Left lung (tissue), 10 donors: ENCODE results near the gene ERBB4. TPM values are rescaled to one million over a fixed set of nuclear protein-coding genes. Genes with fewer than 3 reads are reported as not detected.
A peak's percentile ranks its signal among the peaks of the same experiment; 100 is the strongest.
"Not testable (repeated sequence)": the region's sequence is repeated elsewhere in the genome, so short reads cannot be mapped to it uniquely, and the experiment has no call there.

Experiments
- ATAC-seq: fragments of 200-7000 bp; cut with Tn5 transposase; one replicate; pipeline ENCODE4 v1.9.1; 2020; ENCODE audit warnings: moderate library complexity
- DNase-seq, 4 donors: peaks; one replicate each; pipeline ENCODE4 v3.0.0-alpha.2; 2013 to 2020
- H3K27ac ChIP-seq, 2 donors: fragments of 200-600 bp; sonication (generic) in 1 of 2; one replicate each; pipeline versions ENCODE4 v1.5.0 to v1.8.0; 2020 to 2021
- H3K27me3 ChIP-seq, 2 donors: fragments of 200-600 bp; sonication (generic) in 1 of 2; one replicate each; pipeline versions ENCODE4 v1.5.0 to v1.8.0; 2020 to 2021
- H3K36me3 ChIP-seq, 2 donors: fragments of 200-600 bp; sonication (generic) in 1 of 2; one replicate each; pipeline versions ENCODE4 v1.5.0 to v1.8.0; 2020 to 2021
- H3K4me1 ChIP-seq, 2 donors: fragments of 200-600 bp; one replicate each; pipeline ENCODE4 v1.8.0; 2021
- H3K4me3 ChIP-seq, 2 donors: fragments of 200-600 bp; sonication (generic) in 1 of 2; one replicate each; pipeline versions ENCODE4 v1.5.0 to v1.8.0; 2020 to 2021; ENCODE audit warnings: mild to moderate bottlenecking in 1 of 2
- H3K9me3 ChIP-seq, 2 donors: fragments of 200-600 bp; sonication (generic) in 1 of 2; one replicate each; pipeline versions ENCODE4 v1.5.0 to v1.8.0; 2020 to 2021
- CTCF ChIP-seq, 2 donors: fragments of 200-600 bp; sonication (generic) in 1 of 2; IDR thresholded peaks; one replicate each; pipeline versions ENCODE4 v1.5.0 to v1.8.0; 2021; ENCODE audit warnings: antibody characterized with exemption in 2 of 2
- intact Hi-C, 2 donors: fragments of 100-400 bp; cut with DNase I; formaldehyde crosslinking; loops; one replicate each; pipeline versions ENCODE4 v1.11.2 to v1.14.2; 2022
- polyA plus RNA-seq, 6 donors: library from polyadenylated mRNA; unstranded; fragments of 120-200 nt; gene quantifications; one replicate each; pipeline ENCODE4 v1.2.1, GENCODE V29; 2013; ENCODE audit not compliant: insufficient read length in 6 of 6
- total RNA-seq, 2 donors: library from RNA; stranded (reverse); fragmentation: NEBNext Ultra II Directional; extraction: Animal tissue kit (Norgen Biotek cat#: 25700); gene quantifications; one replicate each; pipeline ENCODE4 v1.2.1, GENCODE V29; 2021
- donor health status: DM: no; HTN: yes; CAD: no.
- donor health status: DM: no; HTN: no; CAD: no.

Gene ERBB4
- total and polyA plus RNA-seq, 8 donors = 0.89 to 16.0 (median 1.4) TPM

DNA sequence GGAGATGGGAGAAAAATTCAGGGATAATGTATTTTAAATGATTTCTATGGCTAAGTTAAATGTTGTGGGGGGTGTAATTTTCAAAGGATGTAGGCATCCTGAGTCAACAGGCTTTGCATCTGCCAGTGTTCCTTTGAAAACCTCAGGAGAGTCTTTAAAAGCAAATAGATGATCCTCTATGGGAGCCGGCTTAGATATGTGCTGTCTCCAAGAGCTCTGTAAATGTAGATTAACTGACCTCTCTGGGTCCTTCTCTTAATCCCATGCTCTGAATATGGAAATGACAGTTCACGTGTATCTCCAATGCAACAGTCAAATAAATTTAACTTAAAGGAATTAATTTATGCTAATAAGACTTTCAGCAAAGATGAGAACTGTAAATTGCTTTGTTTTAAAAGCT is 292.7 kb downstream of the ERBB4 start:
- H3K36me3 ChIP-seq = no peaks in the 10 kb centered on the region
- no peak overlapping the region for H3K4me3 ChIP-seq
- DNase-seq (no peak), ATAC-seq (no peak)
- intact Hi-C loops = no loop called here
- no peaks in the 10 kb centered on the region for H3K9me3 ChIP-seq
- no peaks in the 10 kb centered on the region for H3K4me1 ChIP-seq
- no peak overlapping the region for H3K27ac ChIP-seq
- no peaks in the 10 kb centered on the region for H3K27me3 ChIP-seq
- TF ChIP-seq CTCF (IDR thresholded peaks at IDR 0.05) = no peak

DNA sequence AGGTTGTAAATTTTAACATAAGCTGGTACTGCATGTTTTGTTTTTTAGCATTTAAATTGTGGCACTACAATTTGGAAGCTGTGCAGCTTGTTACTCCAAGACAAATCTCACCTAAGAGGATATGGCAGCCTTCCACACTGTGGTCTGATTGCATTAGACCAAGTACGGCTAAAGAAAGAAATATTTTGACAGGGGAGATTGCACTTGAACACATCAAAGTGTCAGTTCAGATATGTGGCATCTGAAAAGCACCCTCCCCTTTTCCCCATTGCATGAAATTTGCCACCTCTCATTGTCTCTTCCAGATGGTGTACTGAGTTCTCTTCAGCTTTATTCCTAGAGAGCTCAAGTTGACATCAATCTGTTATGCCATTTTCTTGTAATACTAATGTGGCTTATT is 295.9 kb downstream of the ERBB4 start:
- Histone ChIP-seq H3K36me3 (no peaks in the 10 kb centered on the region), H3K27ac (no peak overlapping the region), H3K4me1 (no peaks in the 10 kb centered on the region), H3K9me3 (no peaks in the 10 kb centered on the region), H3K27me3 (no peaks in the 10 kb centered on the region), H3K4me3 (no peak overlapping the region)
- ATAC-seq (no peak), DNase-seq (no peak)
- intact Hi-C loops = no loop called here
- no peak for TF ChIP-seq CTCF (IDR thresholded peaks at IDR 0.05)

DNA sequence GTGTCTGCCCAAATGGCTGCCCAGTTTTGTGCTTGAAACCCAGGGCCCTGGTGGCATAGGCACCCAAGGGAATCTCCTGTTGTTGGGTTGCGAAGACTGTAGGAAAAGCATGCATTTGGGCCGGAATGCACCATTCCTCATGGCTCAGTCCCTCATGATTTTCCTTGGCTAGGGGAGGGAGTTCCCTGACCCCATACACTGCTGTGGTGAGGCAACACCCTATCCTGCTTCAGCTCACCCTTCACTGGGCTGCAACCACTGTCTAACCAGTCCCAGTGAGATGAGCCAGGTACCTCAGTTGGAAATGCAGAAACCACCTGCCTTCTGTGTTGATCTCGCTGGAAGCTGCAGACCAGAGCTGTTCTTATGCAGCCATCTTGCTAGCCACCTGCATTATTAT is 300.4 kb downstream of the ERBB4 start:
- H3K27ac ChIP-seq, H3K4me1 ChIP-seq, H3K27me3 ChIP-seq, H3K9me3 ChIP-seq, H3K4me3 ChIP-seq, H3K36me3 ChIP-seq, DNase-seq, intact Hi-C loops: not testable (repeated sequence)
- ATAC-seq = peak; percentile 49

DNA sequence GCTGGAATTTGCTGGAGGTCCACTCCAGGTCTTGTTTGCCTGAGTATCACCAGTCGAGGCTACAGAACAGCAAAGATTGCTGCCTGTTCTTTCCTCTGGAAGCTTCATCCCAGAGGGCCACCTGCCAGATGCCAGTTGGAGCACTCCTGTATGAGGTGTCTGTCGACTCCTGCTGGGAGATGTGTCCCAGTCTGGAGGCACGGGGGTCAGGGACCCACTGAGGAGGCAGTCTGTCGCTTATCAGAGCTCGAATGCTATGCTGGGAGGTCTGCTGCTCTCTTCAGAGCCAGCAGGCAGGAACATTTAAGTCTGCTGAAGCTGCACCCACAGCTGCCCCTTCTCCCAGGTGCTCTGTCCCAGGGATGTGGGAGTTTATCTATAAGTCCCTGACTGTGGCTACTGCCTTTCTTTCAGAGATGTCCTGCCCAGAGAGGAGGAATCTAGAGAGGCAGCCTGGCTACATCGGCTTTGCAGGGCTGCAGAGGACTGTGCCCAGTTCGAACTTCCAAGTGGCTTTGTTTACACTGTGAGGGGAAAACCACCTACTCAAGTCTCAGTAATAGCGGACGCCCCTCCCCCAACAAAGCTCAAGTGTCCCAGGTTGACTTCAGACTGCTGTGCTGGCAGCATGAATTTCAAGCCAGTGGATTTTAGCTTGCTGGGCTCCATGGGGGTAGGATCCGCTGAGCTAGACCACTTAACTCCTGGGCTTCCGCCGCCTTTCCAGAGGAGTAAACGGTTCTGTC is 301.1 kb downstream of the ERBB4 start:
- no peaks in the 10 kb centered on the region for H3K4me1 ChIP-seq
- intact Hi-C loops = no loop called here
- ATAC-seq (peak; percentile 85), DNase-seq (peak in 2 of 4 donors; percentile 44 to 72)
- H3K27me3 ChIP-seq = no peaks in the 10 kb centered on the region
- H3K36me3 ChIP-seq = no peaks in the 10 kb centered on the region
- H3K27ac ChIP-seq = no peak overlapping the region
- peaks cover 0 to 2% of the 10 kb centered on the region in 2 donors for H3K9me3 ChIP-seq
- no peak overlapping the region for H3K4me3 ChIP-seq
- TF ChIP-seq CTCF (IDR thresholded peaks at IDR 0.05) = no peak

DNA sequence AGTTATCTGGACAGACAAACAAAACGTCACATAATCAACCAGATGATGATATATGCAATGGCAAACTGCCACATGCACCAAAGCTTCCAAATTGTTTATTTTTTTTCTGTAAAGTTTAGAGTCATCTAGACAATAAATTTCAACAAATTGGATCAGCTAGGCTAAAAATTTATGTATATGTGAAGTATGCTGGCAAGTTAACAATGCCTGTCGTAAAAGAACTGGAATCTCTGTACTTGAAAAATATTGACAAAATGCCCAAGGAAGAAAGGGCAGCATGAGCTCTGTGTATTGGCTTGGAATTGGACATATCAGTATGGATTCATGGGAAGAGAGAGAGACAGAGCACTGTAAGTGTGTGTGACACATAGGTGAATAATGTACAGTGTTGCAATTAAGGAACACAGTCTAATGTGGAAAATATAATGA is 309.8 kb downstream of the ERBB4 start:
- Histone ChIP-seq H3K36me3 (no peaks in the 10 kb centered on the region), H3K27me3 (no peaks in the 10 kb centered on the region), H3K4me1 (peaks cover 0 to 4% of the 10 kb centered on the region in 2 donors), H3K27ac (no peak overlapping the region), H3K9me3 (no peaks in the 10 kb centered on the region), H3K4me3 (no peak overlapping the region)
- intact Hi-C loops = no loop called here
- ATAC-seq = no peak
- no peak for DNase-seq
- no peak for TF ChIP-seq CTCF (IDR thresholded peaks at IDR 0.05)

GRCh38 chr2:212227755-212228154 is 310.8 kb downstream of the ERBB4 start:
- DNase-seq (peak in 3 of 4 donors; percentile 47 to 84 (median 68)), ATAC-seq (peak; percentile 78)
- Histone ChIP-seq H3K4me3 (no peak overlapping the region), H3K27me3 (no peaks in the 10 kb centered on the region), H3K36me3 (no peaks in the 10 kb centered on the region), H3K9me3 (no peaks in the 10 kb centered on the region), H3K27ac (no peak overlapping the region), H3K4me1 (peaks cover 0 to 4% of the 10 kb centered on the region in 2 donors)
- intact Hi-C loops = no loop called here
- TF ChIP-seq CTCF (IDR thresholded peaks at IDR 0.05) = no peak
